ENCODE data around the gene DHX35. TPM values are rescaled to one million over a fixed set of nuclear protein-coding genes. Genes with fewer than 3 reads are reported as not detected.

Gene DHX35
- total and polyA plus RNA-seq, 2 experiments from 2014 or later, result 4.5 to 10.7 TPM

- Histone ChIP-seq H3K9me3 (ENCODE audit: low read depth) (no peaks in the 10 kb centered on the region), H3K79me2 (ENCODE audit: insufficient read depth) (no peaks in the 10 kb centered on the region), H4K20me1 (ENCODE audit: insufficient read depth) (no peaks in the 10 kb centered on the region), H3K27ac (no peak overlapping the region), H3K36me3 (ENCODE audit: low read depth) (peaks cover 12% of the 10 kb centered on the region; the same call in 1 of the 2 replicates), H3K4me1 (ENCODE audit: insufficient read depth) (peaks cover 17% of the 10 kb centered on the region), H3K27me3 (replicated peaks; ENCODE audit: insufficient read depth) (no peaks in the 10 kb centered on the region), H3F3A (ENCODE audit: insufficient read depth) (peaks cover 14% of the 10 kb centered on the region), H3K9ac (no peak overlapping the region), H3K4me3 (no peak overlapping the region), H3K4me2 (ENCODE audit: unreplicated experiment) (no peak overlapping the region), H3K9me2 (ENCODE audit: insufficient read depth) (no peaks in the 10 kb centered on the region), H2AFZ (no peak overlapping the region)
- DNase-seq, result no peak
- WGBS, 2 experiments (ENCODE audit: low coverage in 1 of 2, low lambda C conversion rate in 2 of 2, missing lambda C conversion rate in 2 of 2), result 98 to 100% methylated on average over 6 of the region's 6 CpGs
- in situ Hi-C loops (cut with MboI), result no loop called here
- no peak for TF ChIP-seq EZH2phosphoT487 (IDR thresholded peaks at IDR 0.05; ENCODE audit: insufficient read depth, low read depth)
- TF ChIP-seq EZH2 (IDR thresholded peaks at IDR 0.05; ENCODE audit: insufficient read depth, poor library complexity, severe bottlenecking), result no peak
Measured at GRCh38 chr20:39040116-39040515, 78.0 kb downstream of the DHX35 start.

DNA sequence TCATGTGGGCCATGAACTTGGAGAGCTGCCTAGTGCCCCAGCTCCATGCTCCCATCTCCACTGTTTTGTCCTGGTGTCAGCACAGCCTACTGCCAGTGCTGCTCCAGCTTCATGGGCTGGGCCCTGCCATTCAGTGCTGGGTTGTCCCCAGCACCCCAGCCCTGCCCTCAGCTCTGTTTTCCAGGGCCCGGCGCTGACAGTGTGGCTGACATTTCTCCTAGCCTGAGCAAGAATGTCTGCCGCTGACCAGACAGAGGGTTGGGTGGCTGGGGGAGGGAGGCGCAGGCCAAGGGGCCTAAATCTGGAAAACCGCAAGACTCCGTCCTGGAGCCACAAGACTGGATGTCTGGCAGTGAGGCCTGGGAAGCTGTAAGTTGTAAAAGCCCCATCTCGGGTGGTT lies 78.9 kb downstream of the DHX35 start:
- H3K4me3 ChIP-seq, result no peak overlapping the region
- no peaks in the 10 kb centered on the region for H3K9me3 ChIP-seq (ENCODE audit: low read depth)
- no peak for TF ChIP-seq EZH2phosphoT487 (IDR thresholded peaks at IDR 0.05; ENCODE audit: insufficient read depth, low read depth)
- no peak for TF ChIP-seq EZH2 (IDR thresholded peaks at IDR 0.05; ENCODE audit: insufficient read depth, poor library complexity, severe bottlenecking)
- H3K27ac ChIP-seq, result no peak overlapping the region
- H3K4me1 ChIP-seq (ENCODE audit: insufficient read depth), result peaks cover 9% of the 10 kb centered on the region
- no peaks in the 10 kb centered on the region for H4K20me1 ChIP-seq (ENCODE audit: insufficient read depth)
- no peak overlapping the region for H3K4me2 ChIP-seq (ENCODE audit: unreplicated experiment)
- in situ Hi-C loops (cut with MboI), result no loop called here
- peaks cover 10% of the 10 kb centered on the region; the same call in 1 of the 2 replicates for H3K36me3 ChIP-seq (ENCODE audit: low read depth)
- no peaks in the 10 kb centered on the region for H3K27me3 ChIP-seq (replicated peaks; ENCODE audit: insufficient read depth)
- no peak overlapping the region for H2AFZ ChIP-seq
- WGBS, 2 experiments (ENCODE audit: low coverage in 1 of 2, low lambda C conversion rate in 2 of 2, missing lambda C conversion rate in 2 of 2), result 89 to 93% methylated on average over 7 of the region's 7 CpGs
- H3K9me2 ChIP-seq (ENCODE audit: insufficient read depth), result no peaks in the 10 kb centered on the region
- no peak overlapping the region for H3K9ac ChIP-seq
- H3F3A ChIP-seq (ENCODE audit: insufficient read depth), result peaks cover 10% of the 10 kb centered on the region
- DNase-seq, result no peak
- no peaks in the 10 kb centered on the region for H3K79me2 ChIP-seq (ENCODE audit: insufficient read depth)

DNA sequence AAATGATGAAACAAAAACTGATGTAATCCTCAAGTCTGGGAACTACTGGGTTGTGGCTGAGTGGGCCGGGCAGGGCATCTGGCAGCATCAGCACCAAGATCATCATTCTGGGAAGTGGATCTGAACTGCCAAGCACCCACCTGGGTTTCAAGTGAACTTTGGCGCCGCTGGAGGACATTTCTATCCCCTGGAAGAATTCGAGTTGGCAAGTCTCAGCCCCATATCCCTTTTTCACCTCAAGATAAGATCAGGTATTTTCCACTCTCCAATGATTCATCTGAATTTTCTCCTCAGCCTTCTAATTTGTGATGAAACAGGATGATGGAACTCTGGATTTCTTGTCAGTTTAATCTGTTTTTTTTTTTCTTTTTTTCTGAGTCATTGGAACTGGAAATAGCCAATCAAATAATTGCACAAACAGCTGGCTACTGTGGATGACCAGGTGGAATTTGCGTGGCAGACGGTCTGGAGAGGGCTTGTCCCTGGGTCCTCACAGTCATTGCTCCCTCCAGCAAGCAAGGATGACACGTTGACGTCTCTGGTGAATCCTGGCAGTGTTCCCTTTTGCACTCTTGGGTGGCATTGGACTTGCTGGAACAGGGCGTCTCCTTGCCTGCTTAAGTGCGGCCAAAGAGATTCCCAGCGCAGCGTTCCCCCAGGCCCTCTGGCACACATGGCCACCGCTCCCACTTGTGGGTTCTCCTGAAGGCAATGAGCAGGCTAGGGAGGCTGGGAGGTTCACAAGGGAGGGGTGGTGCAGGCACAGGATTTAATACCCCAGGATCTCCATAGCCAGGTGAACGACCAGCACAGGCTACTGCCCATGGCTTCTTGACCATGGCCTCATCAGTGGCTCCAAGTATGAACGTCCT lies 80.4 kb downstream of the DHX35 start:
- Histone ChIP-seq H4K20me1 (ENCODE audit: insufficient read depth) (no peaks in the 10 kb centered on the region), H3K27ac (peak overlapping the region; percentile 53), H3K27me3 (replicated peaks; ENCODE audit: insufficient read depth) (no peaks in the 10 kb centered on the region), H3K79me2 (ENCODE audit: insufficient read depth) (no peaks in the 10 kb centered on the region), H3K36me3 (ENCODE audit: low read depth) (peaks cover under 1% of the 10 kb centered on the region; the same call in 1 of the 2 replicates), H3K9me3 (ENCODE audit: low read depth) (no peaks in the 10 kb centered on the region), H3K4me1 (ENCODE audit: insufficient read depth) (peaks cover 7% of the 10 kb centered on the region; the same call in 1 of the 2 replicates), H3K4me2 (ENCODE audit: unreplicated experiment) (no peak overlapping the region), H2AFZ (no peak overlapping the region), H3F3A (ENCODE audit: insufficient read depth) (peaks cover 8% of the 10 kb centered on the region; the same call in 1 of the 2 replicates), H3K9me2 (ENCODE audit: insufficient read depth) (no peaks in the 10 kb centered on the region), H3K4me3 (no peak overlapping the region), H3K9ac (no peak overlapping the region)
- peak; percentile 71 for DNase-seq
- WGBS, 2 experiments (ENCODE audit: low coverage in 1 of 2, low lambda C conversion rate in 2 of 2, missing lambda C conversion rate in 2 of 2), result 72 to 75% methylated on average over 15 of the region's 15 CpGs
- no peak for TF ChIP-seq EZH2 (IDR thresholded peaks at IDR 0.05; ENCODE audit: insufficient read depth, poor library complexity, severe bottlenecking)
- TF ChIP-seq EZH2phosphoT487 (IDR thresholded peaks at IDR 0.05; ENCODE audit: insufficient read depth, low read depth), result no peak
- in situ Hi-C loops (cut with MboI), result no loop called here

DNA sequence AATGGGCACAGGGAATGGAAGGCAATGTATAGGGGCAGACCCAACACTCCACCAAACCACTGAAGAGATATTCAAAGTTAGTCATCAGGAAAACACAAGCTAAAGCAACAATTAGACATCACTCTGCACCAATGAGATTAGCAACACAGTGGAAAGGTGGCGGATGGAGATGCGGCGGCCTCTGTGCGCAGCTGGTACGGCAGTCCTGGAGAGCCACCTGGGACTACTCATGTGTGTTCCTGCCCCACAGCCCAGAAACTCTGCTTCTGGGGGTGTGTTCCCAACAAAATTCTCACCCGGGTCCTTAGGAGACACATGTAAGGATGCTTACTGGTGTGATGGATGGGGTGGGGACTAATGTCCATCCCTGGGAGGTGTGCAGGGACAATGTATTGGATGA lies 82.4 kb downstream of the DHX35 start:
- WGBS, 2 experiments (ENCODE audit: low coverage in 1 of 2, low lambda C conversion rate in 2 of 2, missing lambda C conversion rate in 2 of 2), result 89 to 92% methylated on average over 6 of the region's 6 CpGs
- in situ Hi-C loops (cut with MboI), result no loop called here

More for the DNA sequence above, 82.4 kb downstream of the DHX35 start:
- Histone ChIP-seq H3K4me3 (no peak overlapping the region), H3K36me3 (ENCODE audit: low read depth) (no peaks in the 10 kb centered on the region; the same call in 1 of the 2 replicates), H3K79me2 (ENCODE audit: insufficient read depth) (no peaks in the 10 kb centered on the region), H3K27me3 (replicated peaks; ENCODE audit: insufficient read depth) (no peaks in the 10 kb centered on the region), H3K27ac (no peak overlapping the region), H4K20me1 (ENCODE audit: insufficient read depth) (no peaks in the 10 kb centered on the region), H3K4me2 (ENCODE audit: unreplicated experiment) (no peak overlapping the region), H3F3A (ENCODE audit: insufficient read depth) (peaks cover 8% of the 10 kb centered on the region; the same call in 1 of the 2 replicates), H2AFZ (no peak overlapping the region), H3K4me1 (ENCODE audit: insufficient read depth) (peaks cover 7% of the 10 kb centered on the region; the same call in 1 of the 2 replicates), H3K9me3 (ENCODE audit: low read depth) (no peaks in the 10 kb centered on the region), H3K9ac (no peak overlapping the region), H3K9me2 (ENCODE audit: insufficient read depth) (no peaks in the 10 kb centered on the region)
- TF ChIP-seq EZH2 (IDR thresholded peaks at IDR 0.05; ENCODE audit: insufficient read depth, poor library complexity, severe bottlenecking), result no peak
- TF ChIP-seq EZH2phosphoT487 (IDR thresholded peaks at IDR 0.05; ENCODE audit: insufficient read depth, low read depth), result no peak
- no peak for DNase-seq

All from GM23248 (cell line).